ENCODE measurements around the gene TXNRD3. TPM values are rescaled to one million over a fixed set of nuclear protein-coding genes. Genes with fewer than 3 reads are reported as not detected.
A peak's percentile ranks its signal among the peaks of the same experiment; 100 is the strongest.

Gene TXNRD3
- total RNA-seq, 1 donor from 2014 or later: 1.8 TPM

GRCh38 chr3:126557415-126557745 lies 97.5 kb downstream of the TXNRD3 start:
- Mint-ChIP-seq H3K4me3 (ENCODE audit: unreplicated experiment) (no peak overlapping the region), H3K27ac (ENCODE audit: unreplicated experiment) (no peak overlapping the region), H3K36me3 (ENCODE audit: unreplicated experiment) (no peaks in the 10 kb centered on the region), H3K27me3 (ENCODE audit: unreplicated experiment) (peaks cover 4% of the 10 kb centered on the region), H3K9me3 (ENCODE audit: unreplicated experiment) (peaks cover 3% of the 10 kb centered on the region), H3K4me1 (ENCODE audit: low read depth, unreplicated experiment) (no peaks in the 10 kb centered on the region)
- TF ChIP-seq CTCF (IDR thresholded peaks at IDR 0.05; ENCODE audit: partially characterized antibody, unreplicated experiment): no peak
- DNase-seq: peak; percentile 8

Other genes with a start within 250 kb of the TXNRD3 start
- 39.5 TPM for gene ZXDC, start 179.2 kb downstream of the TXNRD3 start, total RNA-seq (ENCODE audit: unreplicated experiment)
- gene UROC1, start 137.4 kb downstream of the TXNRD3 start, total RNA-seq (ENCODE audit: unreplicated experiment): not detected
- not detected for gene CHST13, start 131.0 kb downstream of the TXNRD3 start, total RNA-seq (ENCODE audit: unreplicated experiment)
- not detected for gene C3orf22, start 96.2 kb downstream of the TXNRD3 start, total RNA-seq (ENCODE audit: unreplicated experiment)
- 17.2 TPM for gene CHCHD6, start 49.1 kb upstream of the TXNRD3 start, total RNA-seq (ENCODE audit: unreplicated experiment)